ENCODE measurements around the gene TBC1D22B. TPM values are rescaled to one million over a fixed set of nuclear protein-coding genes. Genes with fewer than 3 reads are reported as not detected.

Gene TBC1D22B
- total and polyA plus RNA-seq, 2 experiments from 2014 or later = 9.1 to 19.9 TPM

GRCh38 chr6:37230104-37230503 lies 27.5 kb upstream of the TBC1D22B start:
- ATAC-seq = no peak
- Histone ChIP-seq H3K79me2 (replicated peaks; ENCODE audit: insufficient read depth) (no peaks in the 10 kb centered on the region), H3K4me1 (ENCODE audit: insufficient read depth) (no peaks in the 10 kb centered on the region), H4K20me1 (replicated peaks; ENCODE audit: insufficient read depth) (no peaks in the 10 kb centered on the region), H3K27me3 (ENCODE audit: insufficient read depth) (no peaks in the 10 kb centered on the region), H3K9me2 (ENCODE audit: insufficient read depth) (no peaks in the 10 kb centered on the region; the same call in 1 of the 2 replicates), H3K27ac (ENCODE audit: low read depth) (no peak overlapping the region), H3K4me2 (no peak overlapping the region), H2AFZ (peak overlapping the region; percentile 16; the same call in 1 of the 2 replicates), H3K4me3 (no peak overlapping the region), H3K36me3 (ENCODE audit: insufficient read depth) (no peaks in the 10 kb centered on the region), H3F3A (replicated peaks; ENCODE audit: low read depth) (no peaks in the 10 kb centered on the region)
- no peak overlapping the region for H3K4me3 Mint-ChIP-seq
- H3K9me3 Mint-ChIP-seq = no peaks in the 10 kb centered on the region
- TF ChIP-seq ZNF462 (CRISPR knock-in tag; IDR thresholded peaks at IDR 0.05) = no peak
- TF ChIP-seq, protein P1, sequence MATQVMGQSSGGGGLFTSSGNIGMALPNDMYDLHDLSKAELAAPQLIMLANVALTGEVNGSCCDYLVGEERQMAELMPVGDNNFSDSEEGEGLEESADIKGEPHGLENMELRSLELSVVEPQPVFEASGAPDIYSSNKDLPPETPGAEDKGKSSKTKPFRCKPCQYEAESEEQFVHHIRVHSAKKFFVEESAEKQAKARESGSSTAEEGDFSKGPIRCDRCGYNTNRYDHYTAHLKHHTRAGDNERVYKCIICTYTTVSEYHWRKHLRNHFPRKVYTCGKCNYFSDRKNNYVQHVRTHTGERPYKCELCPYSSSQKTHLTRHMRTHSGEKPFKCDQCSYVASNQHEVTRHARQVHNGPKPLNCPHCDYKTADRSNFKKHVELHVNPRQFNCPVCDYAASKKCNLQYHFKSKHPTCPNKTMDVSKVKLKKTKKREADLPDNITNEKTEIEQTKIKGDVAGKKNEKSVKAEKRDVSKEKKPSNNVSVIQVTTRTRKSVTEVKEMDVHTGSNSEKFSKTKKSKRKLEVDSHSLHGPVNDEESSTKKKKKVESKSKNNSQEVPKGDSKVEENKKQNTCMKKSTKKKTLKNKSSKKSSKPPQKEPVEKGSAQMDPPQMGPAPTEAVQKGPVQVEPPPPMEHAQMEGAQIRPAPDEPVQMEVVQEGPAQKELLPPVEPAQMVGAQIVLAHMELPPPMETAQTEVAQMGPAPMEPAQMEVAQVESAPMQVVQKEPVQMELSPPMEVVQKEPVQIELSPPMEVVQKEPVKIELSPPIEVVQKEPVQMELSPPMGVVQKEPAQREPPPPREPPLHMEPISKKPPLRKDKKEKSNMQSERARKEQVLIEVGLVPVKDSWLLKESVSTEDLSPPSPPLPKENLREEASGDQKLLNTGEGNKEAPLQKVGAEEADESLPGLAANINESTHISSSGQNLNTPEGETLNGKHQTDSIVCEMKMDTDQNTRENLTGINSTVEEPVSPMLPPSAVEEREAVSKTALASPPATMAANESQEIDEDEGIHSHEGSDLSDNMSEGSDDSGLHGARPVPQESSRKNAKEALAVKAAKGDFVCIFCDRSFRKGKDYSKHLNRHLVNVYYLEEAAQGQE (IDR thresholded peaks at IDR 0.05; ENCODE audit: unreplicated experiment) = no peak
- TF ChIP-seq NANOG (IDR thresholded peaks at IDR 0.05; ENCODE audit: borderline replicate concordance) = no peak
- H3K27me3 Mint-ChIP-seq (ENCODE audit: insufficient read depth, low read depth, poor library complexity) = no peaks in the 10 kb centered on the region
- DNase-seq (ENCODE audit: low spot score) = no peak
- peaks cover 3% of the 10 kb centered on the region; the same call in 1 of the 3 replicates for H3K4me1 Mint-ChIP-seq
- H3K36me3 Mint-ChIP-seq (ENCODE audit: low read depth) = no peaks in the 10 kb centered on the region
- no peak overlapping the region for H3K27ac Mint-ChIP-seq
